Nephron progenitor cell (in vitro differentiated cells): ENCODE results near the gene EXT2.

Experiments used
- DNase-seq: peaks from one replicate; pipeline ENCODE4 v3.0.0; 2021
- H3K27ac Mint-ChIP-seq: 2 replicates; pipeline ENCODE4 v1.8.0; 2021; ENCODE audit warnings: mild to moderate bottlenecking, moderate library complexity, mixed read lengths
- H3K27me3 Mint-ChIP-seq: 2 replicates; pipeline ENCODE4 v1.8.0; 2021; ENCODE audit warnings: mild to moderate bottlenecking, low read depth, mixed read lengths; ENCODE audit not compliant: poor library complexity
- H3K36me3 Mint-ChIP-seq: 2 replicates; pipeline ENCODE4 v1.8.0; 2021; ENCODE audit warnings: low read depth, mixed read lengths
- H3K4me1 Mint-ChIP-seq: 2 replicates; pipeline ENCODE4 v1.8.0; 2021; ENCODE audit warnings: mixed read lengths
- H3K4me3 Mint-ChIP-seq: 2 replicates; pipeline ENCODE4 v1.8.0; 2021; ENCODE audit warnings: mild to moderate bottlenecking, moderate library complexity, mixed read lengths
- H3K9me3 Mint-ChIP-seq: 2 replicates; pipeline ENCODE4 v1.8.0; 2021; ENCODE audit warnings: mild to moderate bottlenecking, moderate library complexity, mixed read lengths
- TF ChIP-seq, protein P1 (sequence below): fragments of 200-600 bp; sonication (generic); IDR thresholded peaks from 2 replicates; pipeline ENCODE4 v1.5.0; 2021; ENCODE audit warnings: antibody characterized with exemption

The EXT2 gene

DNA sequence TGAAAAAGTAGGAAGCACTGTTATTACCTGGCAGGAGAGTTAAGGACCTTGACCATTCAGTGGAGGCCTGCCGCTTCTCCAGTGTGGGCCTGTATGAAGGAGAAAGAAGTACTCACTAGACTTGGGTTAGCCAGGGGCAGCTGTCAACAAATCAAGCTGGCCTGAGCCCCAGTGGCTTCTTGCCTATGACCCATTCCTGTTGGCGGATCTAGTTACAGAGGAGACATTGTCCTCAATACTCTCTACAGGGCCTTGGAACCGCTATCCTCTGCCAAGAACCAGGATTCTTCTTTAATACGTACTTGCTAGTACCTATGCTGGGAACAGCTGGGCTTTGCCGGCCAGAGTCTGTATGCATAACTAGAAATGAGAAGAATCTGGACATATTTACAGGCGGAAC lies 146.4 kb downstream of the EXT2 start:
- TF ChIP-seq, protein P1, sequence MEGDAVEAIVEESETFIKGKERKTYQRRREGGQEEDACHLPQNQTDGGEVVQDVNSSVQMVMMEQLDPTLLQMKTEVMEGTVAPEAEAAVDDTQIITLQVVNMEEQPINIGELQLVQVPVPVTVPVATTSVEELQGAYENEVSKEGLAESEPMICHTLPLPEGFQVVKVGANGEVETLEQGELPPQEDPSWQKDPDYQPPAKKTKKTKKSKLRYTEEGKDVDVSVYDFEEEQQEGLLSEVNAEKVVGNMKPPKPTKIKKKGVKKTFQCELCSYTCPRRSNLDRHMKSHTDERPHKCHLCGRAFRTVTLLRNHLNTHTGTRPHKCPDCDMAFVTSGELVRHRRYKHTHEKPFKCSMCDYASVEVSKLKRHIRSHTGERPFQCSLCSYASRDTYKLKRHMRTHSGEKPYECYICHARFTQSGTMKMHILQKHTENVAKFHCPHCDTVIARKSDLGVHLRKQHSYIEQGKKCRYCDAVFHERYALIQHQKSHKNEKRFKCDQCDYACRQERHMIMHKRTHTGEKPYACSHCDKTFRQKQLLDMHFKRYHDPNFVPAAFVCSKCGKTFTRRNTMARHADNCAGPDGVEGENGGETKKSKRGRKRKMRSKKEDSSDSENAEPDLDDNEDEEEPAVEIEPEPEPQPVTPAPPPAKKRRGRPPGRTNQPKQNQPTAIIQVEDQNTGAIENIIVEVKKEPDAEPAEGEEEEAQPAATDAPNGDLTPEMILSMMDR, result no peak
- H3K36me3 Mint-ChIP-seq, result peaks cover 56% of the 10 kb centered on the region
- H3K9me3 Mint-ChIP-seq, result peaks cover 4% of the 10 kb centered on the region
- no peak overlapping the region for H3K4me3 Mint-ChIP-seq
- no peak overlapping the region for H3K27ac Mint-ChIP-seq
- H3K27me3 Mint-ChIP-seq, result peaks cover 25% of the 10 kb centered on the region
- no peak for DNase-seq
- H3K4me1 Mint-ChIP-seq, result peaks cover 36% of the 10 kb centered on the region

DNA sequence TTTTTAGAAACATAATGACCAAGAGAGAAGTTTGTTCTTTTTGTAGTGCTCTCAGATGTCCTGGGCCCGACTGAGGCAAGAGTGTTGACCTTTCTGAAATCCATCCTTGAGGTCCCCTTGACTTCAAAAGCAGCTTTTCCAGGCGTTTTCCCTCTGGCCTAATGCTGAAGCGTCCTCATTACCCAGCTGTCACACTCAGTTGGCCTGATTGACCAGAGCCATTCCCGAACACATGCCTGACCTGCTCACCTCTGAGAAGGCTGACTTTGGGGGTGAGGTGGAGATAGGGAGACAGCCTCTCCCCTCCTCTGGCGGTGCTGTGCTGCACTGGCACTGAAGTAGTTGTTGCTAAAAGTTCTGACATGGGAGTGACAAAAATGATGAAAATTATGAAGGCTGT lies 147.6 kb downstream of the EXT2 start:
- H3K27me3 Mint-ChIP-seq, result peaks cover 28% of the 10 kb centered on the region
- no peak overlapping the region for H3K27ac Mint-ChIP-seq
- no peaks in the 10 kb centered on the region for H3K9me3 Mint-ChIP-seq
- DNase-seq, result no peak
- peaks cover 35% of the 10 kb centered on the region for H3K4me1 Mint-ChIP-seq
- H3K36me3 Mint-ChIP-seq, result peaks cover 55% of the 10 kb centered on the region
- H3K4me3 Mint-ChIP-seq, result peak overlapping the region; percentile 61
- TF ChIP-seq, protein P1, result no peak

DNA sequence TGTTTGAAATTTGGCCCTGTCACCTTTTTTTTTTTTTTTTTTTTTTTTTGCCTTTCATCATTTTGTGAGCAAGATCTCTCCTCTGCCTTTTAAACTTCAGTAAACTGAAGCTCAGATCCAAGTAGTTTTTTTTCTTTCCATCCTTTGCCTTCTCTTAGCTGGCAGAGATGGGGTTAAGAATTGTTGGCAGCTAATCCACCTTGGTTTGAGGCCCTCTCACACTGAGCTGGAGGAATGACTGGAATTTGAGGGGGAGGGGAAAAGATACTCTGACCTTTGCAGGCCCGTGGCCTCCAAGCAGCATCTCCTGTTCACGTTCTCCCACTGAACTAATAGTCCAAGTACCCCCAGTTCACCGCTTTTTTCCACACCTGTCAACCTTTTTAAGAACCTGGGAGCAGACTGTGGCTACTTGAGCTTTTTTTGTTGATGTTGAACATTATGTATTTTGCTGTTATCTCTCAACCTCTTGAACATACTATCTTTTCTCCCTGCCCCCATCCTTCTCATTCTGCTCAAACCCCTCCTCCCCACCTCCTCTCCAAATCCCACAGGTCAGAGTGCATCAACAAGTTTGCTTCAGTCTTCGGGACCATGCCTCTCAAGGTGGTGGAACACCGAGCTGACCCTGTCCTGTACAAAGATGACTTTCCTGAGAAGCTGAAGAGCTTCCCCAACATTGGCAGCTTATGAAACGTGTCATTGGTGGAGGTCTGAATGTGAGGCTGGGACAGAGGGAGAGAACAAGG lies 148.3 kb downstream of the EXT2 start:
- H3K27ac Mint-ChIP-seq, result peak overlapping the region; percentile 73
- H3K36me3 Mint-ChIP-seq, result peaks cover 51% of the 10 kb centered on the region
- H3K9me3 Mint-ChIP-seq, result no peaks in the 10 kb centered on the region
- H3K4me3 Mint-ChIP-seq, result peak overlapping the region; percentile 61
- peaks cover 25% of the 10 kb centered on the region for H3K27me3 Mint-ChIP-seq
- DNase-seq, result peak; percentile 42
- TF ChIP-seq, protein P1, result no peak
- peaks cover 35% of the 10 kb centered on the region for H3K4me1 Mint-ChIP-seq

DNA sequence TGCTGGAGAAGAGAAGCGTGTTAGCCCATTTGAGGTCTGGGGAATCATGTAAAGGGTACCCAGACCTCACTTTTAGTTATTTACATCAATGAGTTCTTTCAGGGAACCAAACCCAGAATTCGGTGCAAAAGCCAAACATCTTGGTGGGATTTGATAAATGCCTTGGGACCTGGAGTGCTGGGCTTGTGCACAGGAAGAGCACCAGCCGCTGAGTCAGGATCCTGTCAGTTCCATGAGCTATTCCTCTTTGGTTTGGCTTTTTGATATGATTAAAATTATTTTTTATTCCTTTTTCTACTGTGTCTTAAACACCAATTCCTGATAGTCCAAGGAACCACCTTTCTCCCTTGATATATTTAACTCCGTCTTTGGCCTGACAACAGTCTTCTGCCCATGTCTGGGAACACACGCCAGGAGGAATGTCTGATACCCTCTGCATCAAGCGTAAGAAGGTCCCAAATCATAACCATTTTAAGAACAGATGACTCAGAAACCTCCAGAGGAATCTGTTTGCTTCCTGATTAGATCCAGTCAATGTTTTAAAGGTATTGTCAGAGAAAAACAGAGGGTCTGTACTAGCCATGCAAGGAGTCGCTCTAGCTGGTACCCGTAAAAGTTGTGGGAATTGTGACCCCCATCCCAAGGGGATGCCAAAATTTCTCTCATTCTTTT lies 149.3 kb downstream of the EXT2 start:
- no peak for DNase-seq
- Mint-ChIP-seq H3K4me1 (peaks cover 35% of the 10 kb centered on the region), H3K36me3 (peaks cover 54% of the 10 kb centered on the region), H3K27ac (no peak overlapping the region), H3K4me3 (peak overlapping the region; percentile 13), H3K27me3 (peaks cover 20% of the 10 kb centered on the region), H3K9me3 (no peaks in the 10 kb centered on the region)
- TF ChIP-seq, protein P1, result no peak

DNA sequence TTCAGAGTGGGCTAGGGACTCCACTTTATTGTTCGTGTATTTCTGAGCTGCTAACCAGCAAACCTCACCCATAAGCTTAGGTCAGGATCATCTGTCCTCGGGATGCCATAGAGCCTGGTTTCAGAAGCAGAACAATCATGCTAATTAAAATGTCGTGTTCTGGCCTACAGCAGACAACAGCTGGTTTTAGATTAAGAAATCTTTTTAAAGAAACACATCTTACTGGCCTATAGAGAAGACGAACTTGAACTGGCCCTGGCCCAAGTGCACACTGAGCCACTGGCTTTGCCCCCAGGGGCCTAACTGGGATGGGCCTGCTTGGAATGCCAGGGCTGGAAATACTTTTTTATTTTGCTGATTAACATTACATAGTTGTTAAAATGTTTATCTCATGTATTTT lies 151.2 kb downstream of the EXT2 start:
- DNase-seq, result no peak

More for the DNA sequence above, 151.2 kb downstream of the EXT2 start:
- H3K27ac Mint-ChIP-seq, result no peak overlapping the region
- TF ChIP-seq, protein P1, result no peak
- H3K36me3 Mint-ChIP-seq, result peaks cover 61% of the 10 kb centered on the region
- no peak overlapping the region for H3K4me3 Mint-ChIP-seq
- H3K4me1 Mint-ChIP-seq, result peaks cover 32% of the 10 kb centered on the region
- peaks cover 10% of the 10 kb centered on the region for H3K27me3 Mint-ChIP-seq
- H3K9me3 Mint-ChIP-seq, result peaks cover 9% of the 10 kb centered on the region
